ENCODE measurements around the gene MGAT3. TPM values are rescaled to one million over a fixed set of nuclear protein-coding genes. Genes with fewer than 3 reads are reported as not detected.

The MGAT3 gene
- total and polyA plus RNA-seq, 2 of the 13 experiments (the other 11 are each of a cell fraction or from before 2014, with no cell fraction given), result 0.11 to 0.15 TPM

- no peak for TF ChIP-seq PRDM10 (CRISPR knock-in tag; IDR thresholded peaks at IDR 0.05; ENCODE audit: low read depth)
- TF ChIP-seq HHEX (CRISPR knock-in tag; IDR thresholded peaks at IDR 0.05), result no peak
- TF ChIP-seq KLF12 (CRISPR knock-in tag; IDR thresholded peaks at IDR 0.05; ENCODE audit: borderline replicate concordance), result peak; percentile 73
- peak; percentile 91 for TF ChIP-seq ZNF18 (CRISPR knock-in tag; IDR thresholded peaks at IDR 0.05; ENCODE audit: insufficient replicate concordance)
- TF ChIP-seq CENPX (CRISPR knock-in tag; IDR thresholded peaks at IDR 0.05), result no peak
- peak; percentile 81; the same call in 1 of the 2 replicates for TF ChIP-seq ZMAT3 (CRISPR knock-in tag; conservative IDR thresholded peaks at IDR 0.05)
- no peak for TF ChIP-seq U2AF2 (IDR thresholded peaks at IDR 0.05; ENCODE audit: low read depth, low read length)
- peak; percentile 52; the same call in 1 of the 2 replicates for TF ChIP-seq ZNF639 (CRISPR knock-in tag; conservative IDR thresholded peaks at IDR 0.05)
- TF ChIP-seq ZBTB2 (CRISPR knock-in tag; IDR thresholded peaks at IDR 0.05; ENCODE audit: low read depth), result peak; percentile 49; the same call in 1 of the 2 replicates
- TF ChIP-seq GLI4 (CRISPR knock-in tag; IDR thresholded peaks at IDR 0.05; ENCODE audit: borderline replicate concordance), result peak; percentile 62
- TF ChIP-seq SAP130 (CRISPR knock-in tag; IDR thresholded peaks at IDR 0.05; ENCODE audit: low read depth), result peak; percentile 68
- TF ChIP-seq ZBTB4 (CRISPR knock-in tag; IDR thresholded peaks at IDR 0.05; ENCODE audit: borderline replicate concordance), result peak; percentile 54; the same call in 1 of the 2 replicates
Observed at GRCh38 chr22:39520226-39521105, 63.7 kb downstream of the MGAT3 start, which contains the start of gene ATF4 (continued).
